HepG2 (cell line): ENCODE data around the gene EPB41L2. TPM values are rescaled to one million over a fixed set of nuclear protein-coding genes. Genes with fewer than 3 reads are reported as not detected.

Source experiments
- ATAC-seq: fragments of 200-7000 bp; cut with Tn5 transposase; 3 replicates; pipeline ENCODE4 v1.9.1; 2020; ENCODE audit warnings: mild to moderate bottlenecking, moderate library complexity
- BruUV-seq: library from RNA; stranded (reverse); fragments of 400-500 nt; replicated peaks from 2 replicates; lab custom pipeline; 2021; lab: Mats Ljungman, UMichigan
- CTCF ChIA-PET: fragments of 300-600 bp; formaldehyde crosslinking; extraction: SDS; loops from one replicate; lab custom pipeline; 2021; ENCODE audit warnings: low total read pairs, inconsistent platforms, low intra/inter-chr PET ratio; lab: Yijun Ruan, JAX
- POLR2A ChIA-PET: fragments of 350-600 bp; sonication (Branson Sonifier 250); formaldehyde crosslinking; loops from one replicate; lab custom pipeline; 2020; ENCODE audit warnings: antibody characterized with exemption, inconsistent platforms; lab: Yijun Ruan, JAX
- DNase-seq: peaks from one replicate; pipeline ENCODE4 v3.0.0-alpha.2; 2015; ENCODE audit warnings: low spot score
- FAIRE-seq: peaks from 3 replicates; lab custom pipeline; 2011; peaks lifted over from hg19 to GRCh38; lab: Jason Lieb, UNC
- H2AFZ ChIP-seq: one replicate; pipeline ENCODE4 v1.6.1; 2011; ENCODE audit warnings: low read length, inconsistent platforms
- H3K27ac ChIP-seq: fragments of 300-600 bp; 3 replicates; pipeline ENCODE4 v1.8.0; 2011; ENCODE audit warnings: mixed run types, mild to moderate bottlenecking, mixed read lengths, low read length, inconsistent platforms; ENCODE audit not compliant: insufficient read depth; ENCODE audit errors: extremely low read length
- H3K27me3 ChIP-seq, 2 experiments: fragments of 200-600 bp in 1 of 2; 2 replicates in 1 of 2; 3 replicates in 1 of 2; pipeline versions ENCODE4 v1.6.0 to v1.8.0; 2011; ENCODE audit warnings: low read length in 2 of 2, mild to moderate bottlenecking in 2 of 2, moderate library complexity in 2 of 2, inconsistent platforms in 1 of 2; ENCODE audit not compliant: insufficient read depth in 2 of 2, control insufficient read depth in 1 of 2
- H3K36me3 ChIP-seq, 2 experiments: fragments of 200-600 bp in 1 of 2; replicated peaks in 1 of 2; 2 replicates in 1 of 2; 3 replicates in 1 of 2; pipeline versions ENCODE4 v1.5.1 to v1.8.0; 2011; ENCODE audit warnings: low read length in 2 of 2, inconsistent platforms in 1 of 2; ENCODE audit not compliant: insufficient read depth in 2 of 2, control insufficient read depth in 1 of 2
- H3K4me1 ChIP-seq: 2 replicates; pipeline ENCODE4 v1.5.1; 2012; ENCODE audit warnings: low read length, inconsistent platforms; ENCODE audit not compliant: insufficient read depth
- H3K4me2 ChIP-seq: 2 replicates; pipeline ENCODE4 v1.6.0; 2011; ENCODE audit warnings: low read depth, low read length, inconsistent platforms
- H3K4me3 ChIP-seq, 3 experiments: fragments of 200-600 bp in 1 of 3; sonication (generic), shearing (Covaris generic) in 1 of 3; replicated peaks in 1 of 3; 2 replicates each; pipeline ENCODE4 v1.5.1; 2011 to 2016; ENCODE audit warnings: low read length in 3 of 3, inconsistent platforms in 2 of 3, low read depth in 2 of 3, mild to moderate bottlenecking in 2 of 3, control low read depth in 1 of 3, mixed read lengths in 1 of 3; ENCODE audit not compliant: insufficient read depth in 1 of 3
- H3K79me2 ChIP-seq: one replicate; pipeline ENCODE4 v1.6.1; 2011; ENCODE audit warnings: low read length, inconsistent platforms; ENCODE audit not compliant: insufficient read depth
- H3K9ac ChIP-seq: 2 replicates; pipeline ENCODE4 v1.6.0; 2011; ENCODE audit warnings: mild to moderate bottlenecking, low read depth, low read length, inconsistent platforms; ENCODE audit not compliant: insufficient read depth
- H3K9me3 ChIP-seq: 2 replicates; pipeline ENCODE4 v1.5.1; 2012; ENCODE audit warnings: mild to moderate bottlenecking, low read length
- H4K20me1 ChIP-seq: 2 replicates; pipeline ENCODE4 v1.6.0; 2011; ENCODE audit warnings: inconsistent platforms, mild to moderate bottlenecking, low read length, moderate library complexity; ENCODE audit not compliant: insufficient read depth
- BCL6 ChIP-seq: IDR thresholded peaks from 2 replicates; pipeline ENCODE4 v1.6.1; 2016; ENCODE audit warnings: missing genetic modification reagents, missing compliant biosample characterization
- CC2D1A ChIP-seq: sonication (generic); formaldehyde crosslinking; IDR thresholded peaks from 2 replicates; pipeline ENCODE4 v1.8.1; 2023; ENCODE audit warnings: mild to moderate bottlenecking, missing genetic modification reagents
- NFRKB ChIP-seq: fragments of 450-650 bp; IDR thresholded peaks from 2 replicates; pipeline ENCODE4 v1.6.1; 2017
- NR2C2 ChIP-seq: sonication (generic); formaldehyde crosslinking; IDR thresholded peaks from 2 replicates; pipeline ENCODE4 v1.4.0; 2020; ENCODE audit warnings: missing genetic modification reagents, mild to moderate bottlenecking, moderate library complexity, borderline replicate concordance
- PAWR ChIP-seq: sonication (generic); formaldehyde crosslinking; IDR thresholded peaks from 2 replicates; pipeline ENCODE4 v1.4.0; 2020; ENCODE audit warnings: missing genetic modification reagents, mild to moderate bottlenecking, borderline replicate concordance
- RBM22 ChIP-seq: fragments of 200-400 bp; formaldehyde crosslinking; optimal IDR thresholded peaks from 2 replicates; pipeline ENCODE3; 2017; ENCODE audit warnings: mild to moderate bottlenecking, low read length, moderate library complexity
- STAT6 ChIP-seq: sonication (generic); formaldehyde crosslinking; IDR thresholded peaks from 2 replicates; pipeline ENCODE4 v1.4.0; 2020; ENCODE audit warnings: missing genetic modification reagents, mild to moderate bottlenecking, borderline replicate concordance
- TBL1XR1 ChIP-seq: fragments of 150-350 bp; IDR thresholded peaks from 2 replicates; pipeline ENCODE4 v1.6.1; 2014; ENCODE audit warnings: borderline replicate concordance, low read length; ENCODE audit not compliant: partially characterized antibody
- ZNF317 ChIP-seq: sonication (generic); formaldehyde crosslinking; IDR thresholded peaks from 2 replicates; pipeline ENCODE4 v1.5.0; 2020; ENCODE audit warnings: mild to moderate bottlenecking, missing genetic modification reagents
- ZNF552 ChIP-seq: sonication (generic); formaldehyde crosslinking; IDR thresholded peaks from 2 replicates; pipeline ENCODE4 v1.9.0; 2022; ENCODE audit warnings: missing genetic modification reagents, mild to moderate bottlenecking, borderline replicate concordance
- ZNF605 ChIP-seq: sonication (generic); formaldehyde crosslinking; IDR thresholded peaks from 2 replicates; pipeline ENCODE4 v1.8.0; 2022; ENCODE audit warnings: mild to moderate bottlenecking, missing genetic modification reagents
- ZNF740 ChIP-seq: sonication (generic); formaldehyde crosslinking; IDR thresholded peaks from 2 replicates; pipeline ENCODE4 v1.4.0; 2020; ENCODE audit warnings: missing genetic modification reagents
- WGBS: methylation state at CpG from one replicate; pipeline ENCODE4 v1.1.6; 2017; ENCODE audit warnings: low lambda C conversion rate; 5-methylcytosine and 5-hydroxymethylcytosine counted together
- in situ Hi-C: cut with HindIII; loops from 2 replicates; pipeline ENCODE4 v1.10.0; 2017; ENCODE audit warnings: low pct_unique_long_range_greater_than_20kb; ENCODE audit not compliant: extremely low pct_ligation_motif_present
- intact Hi-C: fragments of 100-400 bp; cut with micrococcal nuclease; formaldehyde crosslinking; loops from one replicate; pipeline ENCODE4 v1.10.0; 2022; ENCODE audit not compliant: unreplicated experiment
- polyA plus RNA-seq, 8 experiments: library from polyadenylated mRNA; depleted of rRNA in 3 of 8; stranded (reverse) in 7 of 8; unstranded in 1 of 8; fragments of >200 nt; fragmentation: Illumina TruSeq in 4 of 8; extraction: Trizol in 4 of 8; gene quantifications; 2 replicates each; pipeline versions ENCODE4 v1.2.1 to v1.2.3, GENCODE V29; 2011 to 2016; ENCODE audit warnings: low read depth in 4 of 8, missing spikeins in 1 of 8, mixed read lengths in 1 of 8; ENCODE audit not compliant: insufficient read depth in 1 of 8
- total RNA-seq, 5 experiments: library from RNA; depleted of rRNA; stranded (reverse); fragments of >200 nt; fragmentation: Illumina TruSeq; extraction: Trizol; gene quantifications; 2 replicates each; pipeline ENCODE4 v1.2.3, GENCODE V29; 2016; ENCODE audit warnings: low read depth in 1 of 5

Gene EPB41L2
- total and polyA plus RNA-seq, 2 of the 13 experiments (the other 11 are each of a cell fraction or from before 2014, with no cell fraction given) = 41.7 to 56.4 TPM

- Histone ChIP-seq H3K4me2 (no peak overlapping the region), H3K9me3 (peaks cover 29% of the 10 kb centered on the region), H3K79me2 (peaks cover 85% of the 10 kb centered on the region), H3K27me3 (no peaks in the 10 kb centered on the region), H3K36me3 (peaks cover 0 to 3% of the 10 kb centered on the region in 2 experiments; a peak in 2 of 5 replicates), H3K4me3 (no peak overlapping the region), H4K20me1 (no peaks in the 10 kb centered on the region), H3K4me1 (peaks cover 23% of the 10 kb centered on the region), H3K9ac (no peak overlapping the region), H3K27ac (no peak overlapping the region), H2AFZ (no peak overlapping the region)
- DNase-seq (no peak), ATAC-seq (no peak), FAIRE-seq (no peak)
- CTCF ChIA-PET = no interaction called here
- TF ChIP-seq ZNF740 (CRISPR knock-in tag) (no peak), PAWR (CRISPR knock-in tag) (no peak), ZNF605 (no peak), TBL1XR1 (no peak), ZNF552 (CRISPR knock-in tag) (no peak), NFRKB (no peak), NR2C2 (no peak), RBM22 (no peak), ZNF317 (CRISPR knock-in tag) (no peak), BCL6 (CRISPR knock-in tag) (no peak), CC2D1A (CRISPR knock-in tag) (no peak), STAT6 (CRISPR knock-in tag) (no peak)
- POLR2A ChIA-PET = no interaction called here
- 94% methylated on average over 2 of the region's 2 CpGs for WGBS
- intact Hi-C loops = no loop called here
- no TSS peak for BruUV-seq
- in situ Hi-C loops = no loop called here
These were observed 58.1 kb downstream of the EPB41L2 start for GRCh38 chr6:131004936-131005335.
